Measurements from ENCODE around the gene ETV6.

Gene ETV6

DNA sequence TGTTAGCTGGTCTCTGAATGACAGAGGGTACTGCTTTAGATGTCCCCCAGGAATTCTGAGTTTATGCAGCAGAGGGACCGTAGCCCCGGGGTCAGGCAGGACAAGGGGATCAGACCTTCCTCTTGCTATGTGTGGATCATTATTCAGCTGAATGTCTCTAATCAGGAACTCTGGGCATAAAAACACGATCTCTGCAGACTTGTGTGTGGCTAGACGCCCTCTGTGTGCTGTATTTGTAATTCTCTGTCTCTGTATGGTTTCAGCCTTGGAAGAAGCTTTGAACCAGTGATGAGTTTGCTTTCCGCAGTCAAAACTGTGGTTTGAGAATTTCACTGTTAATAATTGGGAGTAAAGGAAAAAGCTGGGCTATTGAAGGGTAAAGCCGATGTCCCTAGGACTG is 125.3 kb downstream of the ETV6 start:
- DNase-seq (ENCODE audit: low read depth in 3 of 3), result no peak

DNA sequence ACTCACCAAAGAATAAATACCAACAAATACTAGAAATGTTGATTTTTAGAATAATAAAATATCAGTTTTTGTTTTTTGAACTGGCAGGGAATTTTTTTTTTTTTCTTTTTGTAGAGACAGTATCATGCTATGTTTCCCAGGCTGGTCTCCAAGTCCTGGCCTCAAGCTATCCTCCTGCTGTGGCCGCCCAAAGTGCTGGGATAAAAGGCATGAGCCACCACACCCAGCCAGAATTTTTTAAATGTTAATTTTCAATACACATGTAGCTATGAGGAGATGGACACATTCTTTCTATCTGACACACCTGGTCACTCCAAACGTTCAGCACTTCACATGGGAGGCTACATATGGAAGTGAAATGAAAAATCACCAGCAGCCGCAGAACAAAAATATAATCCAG is 126.8 kb downstream of the ETV6 start:
- DNase-seq (ENCODE audit: low read depth in 3 of 3), result no peak

DNA sequence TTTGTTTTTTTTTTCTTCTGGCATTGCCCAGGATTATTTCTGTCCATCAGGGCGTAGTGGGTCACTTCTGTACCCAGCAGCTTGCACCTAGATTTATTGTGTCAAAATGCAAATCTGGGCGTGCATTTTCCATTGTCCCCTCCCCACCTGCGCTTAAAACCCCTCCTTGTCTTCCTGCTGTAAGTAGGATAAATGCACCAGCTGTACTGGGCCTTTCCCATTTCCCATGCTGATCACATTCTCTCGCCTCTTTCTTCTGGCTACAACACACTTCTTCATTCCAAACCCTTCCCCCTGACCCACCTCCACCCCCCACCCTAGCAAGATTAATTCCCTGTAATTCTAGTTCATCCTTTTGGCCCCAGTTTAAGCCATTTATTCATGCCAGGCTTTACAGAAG is 128.0 kb downstream of the ETV6 start:
- DNase-seq (ENCODE audit: low read depth in 3 of 3), result no peak

DNA sequence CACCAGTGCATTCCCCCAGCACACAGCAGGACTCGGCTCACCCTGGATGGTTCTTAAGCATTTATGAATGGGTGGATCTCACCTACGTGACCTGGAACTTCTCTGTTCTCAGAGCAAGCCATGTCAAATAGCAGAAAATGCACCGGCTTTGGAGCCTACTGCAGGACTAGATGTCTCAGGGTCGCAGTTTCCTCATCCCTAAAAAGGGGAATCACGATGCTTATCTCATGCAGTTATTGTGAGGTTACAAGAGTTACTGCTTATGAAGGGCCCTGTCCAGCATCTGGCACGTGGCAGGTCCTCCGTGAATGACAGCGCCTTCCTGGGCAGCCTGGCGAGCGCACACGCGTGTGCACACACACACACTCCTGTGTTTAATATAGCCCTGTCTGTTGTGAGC is 128.5 kb downstream of the ETV6 start:
- no peak for DNase-seq (ENCODE audit: low read depth in 3 of 3)

DNA sequence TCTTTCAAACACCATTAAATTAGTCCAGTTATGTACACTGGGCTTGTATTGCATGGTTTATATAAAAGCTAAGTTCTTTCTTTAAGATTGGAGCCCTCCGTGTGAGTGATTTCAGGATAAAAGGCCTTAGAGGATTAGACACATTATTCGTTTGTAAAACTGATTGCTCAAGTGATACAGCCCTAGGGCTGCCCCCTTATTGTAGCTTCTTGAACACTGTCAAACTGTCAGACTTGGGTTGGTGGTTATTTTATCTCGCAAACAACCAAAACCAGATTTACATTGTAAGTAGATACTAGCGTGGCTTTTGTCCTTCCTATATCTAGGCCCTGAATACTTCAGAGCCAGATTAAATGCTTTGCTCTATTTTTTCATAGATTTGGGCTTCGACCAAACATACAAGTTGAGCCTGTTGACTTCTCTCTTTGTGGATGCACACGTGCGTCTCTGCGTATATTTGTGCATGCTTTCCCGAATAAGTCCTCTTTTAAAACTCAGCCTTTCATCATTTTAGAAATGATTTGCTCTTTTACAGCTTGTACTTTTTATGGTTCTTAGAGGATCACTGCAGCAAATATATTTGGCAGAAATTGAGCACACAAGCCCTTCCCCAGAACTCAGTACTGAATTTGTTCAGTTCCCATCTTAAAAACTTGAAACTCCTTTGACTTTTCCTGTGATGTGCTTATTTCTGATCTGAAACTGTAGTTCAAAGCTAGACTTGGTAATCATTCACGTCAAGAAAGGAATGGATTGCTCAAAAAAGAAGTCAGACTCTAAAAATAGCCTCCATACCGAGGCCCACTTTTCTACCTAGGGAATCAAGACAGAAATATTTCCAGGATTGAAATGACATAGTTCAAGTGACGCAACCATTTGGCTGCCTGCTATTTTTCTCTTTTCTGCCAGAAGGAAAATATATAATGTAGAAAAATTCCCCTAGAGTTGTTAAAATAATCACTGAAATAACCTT is 129.5 kb downstream of the ETV6 start:
- DNase-seq (ENCODE audit: low read depth in 3 of 3), result no peak

DNA sequence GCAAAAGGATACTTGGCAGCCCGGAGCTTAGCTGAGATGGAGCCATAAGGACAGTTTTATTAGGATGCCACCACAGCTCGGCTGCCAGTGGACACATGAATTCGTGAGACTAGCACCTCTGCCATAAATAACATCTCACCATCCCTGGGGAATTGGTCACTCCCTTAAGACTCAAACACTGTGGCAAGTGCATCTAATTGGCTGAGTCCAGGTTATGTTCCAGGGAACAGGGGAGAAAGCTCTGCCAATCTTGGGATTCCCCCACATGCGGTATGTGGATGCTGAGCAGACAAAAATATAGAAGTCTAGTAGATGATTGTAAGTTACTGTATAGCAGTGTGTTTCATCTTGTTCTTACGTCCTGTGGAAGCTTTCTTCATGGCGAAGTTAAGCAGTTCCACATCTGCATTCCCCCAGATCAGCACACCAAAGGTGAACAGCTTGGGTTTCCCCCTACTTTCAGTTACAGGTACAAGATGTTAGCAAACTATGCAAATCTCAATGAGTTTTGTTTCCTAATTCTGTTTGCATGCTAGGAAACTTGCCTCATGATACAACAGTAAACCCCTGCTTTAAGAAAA is 131.1 kb downstream of the ETV6 start:
- no peak for DNase-seq (ENCODE audit: low read depth in 3 of 3)

DNA sequence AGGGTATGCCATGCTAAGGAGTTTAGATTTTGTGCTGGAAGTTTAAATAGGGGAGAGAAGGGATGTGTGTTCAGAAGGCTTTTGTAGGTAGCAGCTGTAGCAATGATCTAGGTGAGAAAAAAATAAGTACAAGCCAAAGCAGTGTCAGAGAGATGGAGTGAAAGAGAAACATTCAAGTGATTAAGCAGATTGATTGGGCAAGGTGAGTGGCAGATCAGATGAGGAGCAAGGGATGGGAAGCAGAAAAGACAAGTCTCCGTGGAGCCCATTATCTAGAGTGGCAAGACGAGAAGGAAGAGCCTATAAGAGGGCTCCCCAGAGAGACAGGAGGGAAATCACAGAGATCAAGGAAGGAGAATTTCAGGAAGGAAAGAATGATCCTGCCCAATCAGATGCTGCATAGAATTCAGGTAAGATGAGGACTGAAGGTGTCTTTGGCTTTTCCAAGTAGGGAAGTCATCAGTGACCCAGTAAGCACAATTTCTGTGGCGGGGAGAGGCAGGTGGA is 133.5 kb downstream of the ETV6 start:
- DNase-seq (ENCODE audit: low read depth in 3 of 3), result no peak

DNA sequence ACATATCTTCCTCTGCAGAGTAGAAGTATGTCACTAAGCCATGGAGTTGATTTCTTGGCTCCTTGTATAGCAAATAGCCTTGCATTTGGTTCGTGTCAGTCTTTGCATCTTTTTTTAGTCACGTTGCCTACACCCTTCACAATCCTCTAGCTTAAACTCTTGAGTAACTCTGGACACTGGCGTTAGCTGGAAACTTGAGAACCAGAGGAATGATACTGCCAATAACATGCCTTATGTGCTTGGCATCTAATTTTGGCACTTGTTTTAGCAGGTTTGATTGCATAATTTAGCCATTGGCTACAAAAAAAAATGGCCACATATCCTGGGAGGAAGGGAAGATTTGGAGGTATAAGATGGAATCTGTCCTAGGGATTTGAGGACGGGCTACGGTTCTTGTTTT is 136.2 kb downstream of the ETV6 start:
- DNase-seq (ENCODE audit: low read depth in 3 of 3), result no peak

DNA sequence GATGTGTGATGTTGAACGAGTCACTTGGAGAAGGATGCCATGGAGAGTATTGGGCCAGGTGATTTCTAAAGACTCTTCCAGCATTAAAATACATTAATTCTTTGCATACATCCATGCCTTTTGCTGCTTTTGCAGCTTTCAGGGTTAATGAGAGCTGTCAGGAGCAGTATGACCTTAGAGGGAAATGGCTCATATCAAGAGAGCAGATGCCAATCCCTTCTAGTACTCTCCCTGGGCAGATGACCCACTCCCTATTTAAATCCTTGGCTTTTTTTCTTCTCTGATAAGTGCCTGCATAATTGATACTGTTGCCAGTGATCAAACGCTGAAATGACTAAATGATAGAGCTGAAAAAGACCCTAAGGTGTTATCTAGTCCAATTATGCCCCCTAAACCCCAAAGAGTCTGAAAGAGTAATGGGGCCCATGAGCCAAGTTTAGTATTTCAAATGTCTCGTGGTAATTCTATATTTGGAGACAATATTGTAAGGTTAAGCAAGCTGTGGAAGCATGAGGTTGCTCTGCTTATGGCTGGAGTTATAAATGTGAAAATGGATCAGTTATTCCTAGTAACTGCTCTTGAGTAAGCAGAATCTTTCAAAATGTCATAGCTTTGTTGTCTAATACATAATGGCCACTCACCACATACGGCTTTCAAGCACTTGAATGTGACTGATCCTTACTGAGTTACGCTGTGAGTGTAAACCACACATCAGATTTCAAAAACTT is 137.3 kb downstream of the ETV6 start:
- no peak for DNase-seq (ENCODE audit: low read depth in 3 of 3)

DNA sequence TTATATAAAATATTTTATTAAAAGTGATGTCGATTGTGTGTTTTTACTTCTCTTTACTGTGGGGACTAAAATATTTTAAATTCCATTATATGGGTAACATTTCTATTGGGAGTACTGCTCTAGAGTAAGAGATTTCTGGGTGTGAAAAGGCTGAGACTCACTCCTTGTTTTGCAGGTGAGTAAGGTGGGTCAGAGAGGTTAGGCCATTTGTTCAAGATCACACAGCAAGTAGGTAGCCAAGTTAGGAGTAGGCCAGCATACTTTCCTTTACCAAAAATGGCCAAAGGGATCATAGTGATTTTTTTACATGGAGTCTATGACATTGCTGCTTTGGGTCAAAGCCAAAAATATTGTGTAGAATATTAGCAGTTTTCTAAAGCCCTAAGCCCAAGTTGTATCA is 138.0 kb downstream of the ETV6 start:
- no peak for DNase-seq (ENCODE audit: low read depth in 3 of 3)

DNA sequence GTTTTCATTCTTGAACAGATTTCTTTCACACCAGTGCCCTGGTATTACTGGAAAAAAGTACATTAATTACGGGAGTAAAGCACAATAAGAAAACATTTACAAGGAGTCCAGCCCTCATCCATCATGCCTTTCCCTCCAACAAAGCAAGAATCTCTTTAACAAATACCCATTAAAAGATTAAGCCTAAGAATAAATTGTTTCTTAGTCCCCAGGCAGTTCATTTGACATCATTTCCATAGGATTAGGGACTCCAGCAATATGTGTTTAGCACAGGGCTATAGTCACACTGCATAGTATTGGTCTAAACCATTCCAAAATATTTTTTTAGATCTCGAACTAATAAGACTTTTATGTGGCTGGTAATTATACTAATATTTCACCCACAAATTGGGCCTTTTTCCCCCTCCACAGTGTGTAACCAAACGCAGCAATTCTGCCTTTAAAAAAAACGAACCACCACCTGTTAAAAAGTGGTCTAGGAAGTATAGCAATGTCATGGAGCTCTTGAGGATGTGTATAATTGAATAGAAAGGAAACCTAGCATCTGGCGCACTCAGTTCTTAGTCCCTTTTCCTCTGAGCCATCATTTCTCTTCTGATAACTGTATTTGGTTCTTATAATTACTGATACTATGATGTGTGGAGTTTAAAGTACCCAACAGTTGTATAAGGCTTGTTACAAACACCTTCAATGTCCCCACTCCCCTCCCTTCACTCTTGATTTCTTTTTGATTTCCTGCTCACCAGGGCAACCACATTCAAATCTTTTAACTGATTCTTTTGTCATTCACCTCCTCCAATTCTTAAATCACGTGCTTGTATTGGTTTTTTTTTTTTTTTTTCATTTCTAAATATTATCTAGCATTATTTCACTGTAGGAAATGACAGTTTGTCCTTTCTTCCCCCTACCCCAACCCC is 138.7 kb downstream of the ETV6 start:
- no peak for DNase-seq (ENCODE audit: low read depth in 3 of 3)

DNA sequence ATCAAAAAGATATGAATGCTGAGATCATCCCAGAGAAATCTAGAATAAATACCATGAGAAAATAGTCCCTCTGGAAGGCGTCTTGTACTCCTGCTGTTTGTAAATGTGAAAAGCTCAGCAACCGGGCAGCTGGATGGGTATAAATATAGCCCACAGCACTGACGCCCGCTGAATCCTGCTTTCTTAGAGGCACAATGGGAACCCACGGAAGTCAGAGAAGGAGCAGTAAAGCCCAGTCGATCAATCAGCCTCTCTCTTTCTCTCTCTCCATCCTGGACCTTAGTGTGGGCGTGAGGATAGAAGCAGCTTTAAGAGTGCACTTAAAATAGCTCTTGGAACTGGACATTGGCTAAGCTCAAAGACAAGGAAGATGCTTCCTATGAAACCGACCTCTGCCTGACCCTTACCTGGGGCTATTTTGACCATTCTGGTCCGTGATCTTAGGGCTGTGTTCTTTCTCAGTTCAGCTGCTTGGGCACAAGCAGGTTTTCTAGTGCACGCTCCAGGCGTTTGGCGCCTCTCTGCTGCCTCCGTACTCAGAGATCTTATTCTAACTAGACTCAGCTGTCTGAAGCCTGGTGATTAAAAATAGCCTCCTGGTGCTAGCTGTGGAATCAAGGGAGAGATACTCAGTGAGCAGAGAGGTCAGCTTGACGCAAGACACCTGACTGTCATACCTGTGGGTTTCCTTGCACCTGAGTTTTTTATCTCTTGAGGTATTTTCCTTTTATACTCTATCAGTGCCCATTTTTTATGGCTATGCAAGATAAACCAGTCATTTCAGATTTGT is 144.6 kb downstream of the ETV6 start:
- no peak for DNase-seq (ENCODE audit: low read depth in 3 of 3)

DNA sequence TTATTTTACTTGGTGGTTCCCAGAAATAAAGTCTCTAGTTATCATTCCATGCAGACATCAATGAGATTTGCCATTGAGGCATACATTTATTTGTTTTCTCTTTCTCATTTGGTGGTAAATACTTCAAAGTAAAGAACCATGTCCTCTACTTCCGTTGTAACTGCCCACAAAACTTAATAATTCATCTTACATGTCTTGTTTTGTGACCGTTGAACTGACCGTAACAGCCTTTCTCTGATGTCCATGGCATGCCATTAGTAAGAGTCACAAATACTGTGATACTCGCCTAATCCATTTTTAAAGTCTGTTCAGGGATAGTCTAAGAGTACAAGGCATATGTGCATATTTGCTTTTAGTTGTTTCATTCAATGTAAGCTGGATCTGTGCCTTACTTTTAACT is 145.3 kb downstream of the ETV6 start:
- DNase-seq (ENCODE audit: low read depth in 3 of 3), result no peak

DNA sequence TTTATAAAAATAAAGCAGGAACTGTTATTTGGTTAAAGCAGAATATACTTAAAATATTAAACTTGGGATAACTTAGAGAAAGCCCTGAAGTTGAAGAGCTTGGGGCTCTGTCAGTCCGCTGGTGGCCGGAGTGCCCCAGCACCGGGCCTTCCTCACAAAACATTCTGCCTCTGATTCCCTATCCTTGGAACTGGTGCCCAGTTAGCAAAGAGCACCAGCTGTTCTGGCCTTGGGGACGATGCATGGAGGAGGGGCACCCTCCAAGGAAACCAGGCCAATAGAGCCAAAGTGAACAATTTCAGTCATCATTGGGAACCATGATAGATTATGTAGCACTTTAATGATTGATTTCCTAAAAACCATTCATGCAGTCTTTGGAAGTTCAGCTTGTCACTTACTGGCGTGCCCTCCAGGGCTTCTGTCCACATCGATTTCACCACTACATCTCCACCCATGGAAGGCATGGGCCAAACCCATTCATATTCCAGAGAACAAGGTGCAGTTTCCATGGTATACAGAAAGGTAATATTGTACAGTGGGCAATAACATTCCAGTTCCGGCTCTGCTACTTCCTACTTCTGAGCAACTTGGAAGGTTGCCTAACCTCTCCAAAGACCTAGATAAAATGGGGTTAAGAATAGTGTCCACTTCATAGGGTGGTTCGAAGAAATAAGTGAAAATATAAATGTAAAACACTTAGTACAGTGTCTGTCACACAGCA is 145.9 kb downstream of the ETV6 start:
- DNase-seq (ENCODE audit: low read depth in 3 of 3), result no peak

DNA sequence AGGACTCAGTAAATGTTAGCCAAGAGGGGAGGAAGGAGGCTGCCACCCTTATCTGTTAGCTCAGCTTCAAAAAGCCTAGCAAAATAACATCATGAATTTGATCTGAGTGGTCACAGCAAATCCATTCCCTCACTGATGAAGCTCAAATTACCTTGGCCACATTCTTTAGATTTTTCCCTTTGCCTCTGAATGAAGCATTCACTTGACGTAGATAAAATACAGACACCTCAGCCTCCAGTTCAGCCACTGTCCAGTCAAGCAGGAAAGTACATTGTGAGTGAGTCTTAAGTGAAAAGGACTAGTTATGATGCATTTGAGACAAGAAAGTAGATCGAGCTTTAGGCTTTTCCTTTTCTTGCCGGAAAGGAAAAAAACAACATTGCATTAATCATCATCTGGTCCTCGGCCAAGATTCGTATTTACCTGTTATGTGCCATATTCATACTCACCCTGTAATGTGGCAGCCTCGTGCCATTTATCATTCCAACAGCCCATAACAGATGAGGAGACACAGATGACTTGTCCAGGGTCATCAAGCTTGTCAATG is 146.5 kb downstream of the ETV6 start:
- no peak for DNase-seq (ENCODE audit: low read depth in 3 of 3)

DNA sequence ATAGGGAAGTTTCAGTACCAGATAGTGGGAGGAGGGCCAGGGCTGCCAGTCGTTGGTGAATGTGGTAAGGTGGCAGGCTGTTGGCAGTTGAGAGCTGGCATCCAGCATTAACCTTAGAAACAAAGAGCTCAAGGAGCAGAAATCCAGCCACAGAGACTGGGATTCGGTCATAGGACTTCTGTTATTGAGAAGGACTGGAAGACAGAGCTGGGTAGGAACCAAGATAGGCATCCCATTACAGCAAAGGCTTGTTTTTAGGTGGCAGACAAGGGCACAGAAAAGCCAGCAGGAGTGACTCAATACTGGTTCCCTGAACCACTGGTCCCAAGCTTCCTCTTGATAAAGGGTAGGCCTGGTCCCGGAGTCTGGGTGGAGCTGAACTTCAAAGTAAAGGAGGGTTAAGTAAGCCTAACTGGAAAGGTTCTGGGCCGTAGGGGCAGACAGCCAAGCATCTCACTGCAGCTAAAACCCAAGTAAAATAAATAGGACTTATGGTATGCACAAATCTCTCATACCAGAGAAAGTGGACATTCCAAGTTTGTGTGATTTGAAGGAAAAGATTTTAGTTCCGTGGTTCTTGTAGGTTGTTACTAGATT is 147.9 kb downstream of the ETV6 start:
- DNase-seq (ENCODE audit: low read depth in 3 of 3), result no peak

DNA sequence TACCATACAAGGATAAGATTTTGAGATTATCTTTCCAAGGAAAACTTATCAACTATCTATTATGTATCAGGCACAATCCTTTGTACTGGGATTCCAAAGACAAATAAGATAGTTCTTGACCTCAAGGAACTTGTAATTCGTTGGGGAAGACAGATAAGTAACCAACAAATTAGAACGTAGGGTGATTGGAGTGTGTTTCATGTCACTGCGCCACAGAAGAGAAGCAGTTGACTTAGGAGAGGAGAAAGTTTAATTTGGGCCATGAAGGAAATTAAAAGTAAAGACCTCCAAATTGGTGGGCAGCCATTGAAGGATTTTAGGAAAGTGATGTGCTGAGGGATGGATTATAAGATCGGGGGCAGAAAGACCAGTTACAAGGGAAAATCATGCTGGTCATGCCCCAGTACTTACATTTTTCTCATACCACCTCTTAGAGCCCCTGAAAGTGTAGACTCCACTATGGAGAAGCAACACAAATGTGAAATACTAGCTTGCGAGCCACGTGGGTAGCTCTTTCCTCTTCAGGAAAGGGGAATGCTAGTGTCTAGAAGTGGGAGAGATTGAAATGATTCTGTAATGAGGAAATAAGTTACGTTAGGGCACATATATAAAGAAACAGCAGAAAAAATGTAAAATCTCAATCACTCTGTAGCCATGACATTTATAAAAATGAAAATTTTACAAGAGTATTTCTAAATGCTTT is 148.7 kb downstream of the ETV6 start:
- no peak for DNase-seq (ENCODE audit: low read depth in 3 of 3)

DNA sequence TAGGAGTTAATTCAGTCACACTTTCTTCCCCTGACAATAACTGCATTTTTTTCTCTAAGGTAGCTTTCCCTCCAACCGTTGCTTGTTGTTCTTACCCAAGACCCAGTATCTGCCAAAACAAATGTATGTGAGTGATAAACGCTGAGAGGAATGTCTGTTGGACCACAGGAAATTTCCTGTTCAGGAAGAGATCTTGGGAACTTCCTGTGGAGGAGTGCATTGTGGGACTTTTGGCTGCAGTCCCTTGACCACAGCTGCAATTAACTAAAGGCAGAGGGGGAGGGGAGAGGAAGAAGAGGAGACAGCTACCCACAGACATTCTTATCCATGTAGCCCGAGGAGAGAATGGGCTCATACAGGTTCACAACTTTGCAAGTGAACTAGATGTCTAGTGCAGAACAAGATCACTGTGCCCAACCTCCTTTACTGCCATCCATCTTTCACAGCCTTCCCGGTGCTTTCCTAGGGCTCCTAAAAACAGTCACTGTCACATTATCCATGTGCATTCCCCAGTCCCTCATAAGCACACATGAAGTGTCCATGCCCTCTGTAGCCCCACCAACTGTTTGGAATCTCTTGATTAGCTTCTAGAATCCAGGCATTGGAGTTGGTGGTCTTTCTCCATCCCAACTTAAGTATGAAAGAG is 149.5 kb downstream of the ETV6 start:
- DNase-seq (ENCODE audit: low read depth in 3 of 3), result no peak
